GM23248 (cell line): Measurements from ENCODE around the gene SURF4.

Source experiments
- EZH2 ChIP-seq: fragments of 200-600 bp; sonication (generic); IDR thresholded peaks from 2 replicates; pipeline ENCODE4 v1.6.1; 2018; ENCODE audit warnings: antibody characterized with exemption, mild to moderate bottlenecking; ENCODE audit not compliant: insufficient read depth, poor library complexity, severe bottlenecking
- EZH2phosphoT487 ChIP-seq: fragments of 200-600 bp; sonication (generic); IDR thresholded peaks from 2 replicates; pipeline ENCODE4 v1.6.1; 2018; ENCODE audit warnings: antibody characterized with exemption, moderate library complexity, mild to moderate bottlenecking, low read depth; ENCODE audit not compliant: insufficient read depth

GRCh38 chr9:133334161-133334560, 41.7 kb downstream of the SURF4 start:
- no peak for TF ChIP-seq EZH2
- TF ChIP-seq EZH2phosphoT487, result no peak
